GM12872 (cell line): Measurements from ENCODE around the gene TSHZ2.

ENCODE experiments used
- TF ChIP-seq, protein P1 (sequence below): IDR thresholded peaks from 3 replicates; pipeline ENCODE4 v1.5.1; 2011; ENCODE audit warnings: low read depth, mild to moderate bottlenecking, low read length, moderate library complexity; ENCODE audit not compliant: insufficient read depth

Gene TSHZ2

DNA sequence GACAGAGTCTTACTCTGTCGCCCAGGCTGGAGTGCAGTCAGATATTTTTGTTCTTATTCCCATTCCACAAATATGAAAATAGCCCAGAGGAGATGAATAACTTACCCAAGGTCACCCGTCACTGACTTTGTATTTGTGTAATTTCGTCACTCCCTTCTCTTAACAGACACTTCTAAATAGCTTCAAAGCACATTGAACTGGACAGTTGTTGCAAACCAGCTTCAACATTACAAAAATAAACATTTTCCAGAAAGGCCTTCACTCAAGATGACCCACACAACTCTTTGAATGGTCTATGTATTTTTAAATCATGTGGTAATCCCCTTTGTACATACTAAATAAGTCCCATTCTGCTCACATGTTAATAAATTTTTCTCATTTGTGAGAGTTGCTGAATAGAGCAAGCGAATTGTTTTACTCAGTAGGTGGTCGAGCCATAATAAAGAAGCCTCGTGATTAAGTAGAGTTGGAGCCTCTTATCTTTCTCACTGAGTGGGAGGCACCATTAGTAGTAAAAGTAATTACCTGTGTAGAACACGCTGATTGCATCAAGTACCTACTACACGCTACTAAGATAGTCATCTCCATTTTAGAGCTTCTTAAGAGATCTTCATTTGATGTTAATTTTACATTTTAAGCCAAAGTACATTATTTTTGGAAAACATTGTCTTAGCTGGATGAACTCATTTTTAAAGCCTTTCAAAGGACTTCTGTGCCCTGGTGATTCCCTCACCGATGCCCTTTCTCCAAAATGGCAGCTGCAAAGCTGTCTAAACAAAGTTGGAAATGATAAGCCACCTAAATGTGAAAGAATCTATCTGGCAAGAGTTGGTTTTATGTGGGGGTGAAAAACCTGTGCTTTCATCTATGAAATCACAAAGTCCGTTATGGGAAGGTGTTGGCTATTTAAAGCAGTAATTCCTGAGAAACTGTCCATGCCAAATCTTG, 110.0 kb downstream of the TSHZ2 start:
- TF ChIP-seq, protein P1, sequence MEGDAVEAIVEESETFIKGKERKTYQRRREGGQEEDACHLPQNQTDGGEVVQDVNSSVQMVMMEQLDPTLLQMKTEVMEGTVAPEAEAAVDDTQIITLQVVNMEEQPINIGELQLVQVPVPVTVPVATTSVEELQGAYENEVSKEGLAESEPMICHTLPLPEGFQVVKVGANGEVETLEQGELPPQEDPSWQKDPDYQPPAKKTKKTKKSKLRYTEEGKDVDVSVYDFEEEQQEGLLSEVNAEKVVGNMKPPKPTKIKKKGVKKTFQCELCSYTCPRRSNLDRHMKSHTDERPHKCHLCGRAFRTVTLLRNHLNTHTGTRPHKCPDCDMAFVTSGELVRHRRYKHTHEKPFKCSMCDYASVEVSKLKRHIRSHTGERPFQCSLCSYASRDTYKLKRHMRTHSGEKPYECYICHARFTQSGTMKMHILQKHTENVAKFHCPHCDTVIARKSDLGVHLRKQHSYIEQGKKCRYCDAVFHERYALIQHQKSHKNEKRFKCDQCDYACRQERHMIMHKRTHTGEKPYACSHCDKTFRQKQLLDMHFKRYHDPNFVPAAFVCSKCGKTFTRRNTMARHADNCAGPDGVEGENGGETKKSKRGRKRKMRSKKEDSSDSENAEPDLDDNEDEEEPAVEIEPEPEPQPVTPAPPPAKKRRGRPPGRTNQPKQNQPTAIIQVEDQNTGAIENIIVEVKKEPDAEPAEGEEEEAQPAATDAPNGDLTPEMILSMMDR, result no peak

DNA sequence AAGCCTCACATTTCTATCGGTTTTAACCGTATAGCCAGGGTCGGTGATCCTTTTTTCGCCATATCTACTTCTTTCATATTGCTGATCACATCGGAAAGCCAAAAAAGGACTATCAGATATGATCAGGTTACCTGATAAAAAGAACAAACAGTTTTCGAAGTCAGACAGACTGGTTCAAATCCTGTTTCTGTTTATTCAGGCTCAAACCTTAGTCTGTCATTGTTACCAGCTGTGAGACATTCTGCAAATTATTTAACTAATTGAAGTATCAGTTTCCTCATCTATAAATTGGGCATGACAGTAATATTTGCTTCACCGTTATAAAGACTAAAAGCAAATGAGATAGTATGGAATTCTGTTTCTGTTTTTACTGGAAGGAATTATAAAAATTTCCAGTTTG, 111.3 kb downstream of the TSHZ2 start:
- TF ChIP-seq, protein P1, result no peak

DNA sequence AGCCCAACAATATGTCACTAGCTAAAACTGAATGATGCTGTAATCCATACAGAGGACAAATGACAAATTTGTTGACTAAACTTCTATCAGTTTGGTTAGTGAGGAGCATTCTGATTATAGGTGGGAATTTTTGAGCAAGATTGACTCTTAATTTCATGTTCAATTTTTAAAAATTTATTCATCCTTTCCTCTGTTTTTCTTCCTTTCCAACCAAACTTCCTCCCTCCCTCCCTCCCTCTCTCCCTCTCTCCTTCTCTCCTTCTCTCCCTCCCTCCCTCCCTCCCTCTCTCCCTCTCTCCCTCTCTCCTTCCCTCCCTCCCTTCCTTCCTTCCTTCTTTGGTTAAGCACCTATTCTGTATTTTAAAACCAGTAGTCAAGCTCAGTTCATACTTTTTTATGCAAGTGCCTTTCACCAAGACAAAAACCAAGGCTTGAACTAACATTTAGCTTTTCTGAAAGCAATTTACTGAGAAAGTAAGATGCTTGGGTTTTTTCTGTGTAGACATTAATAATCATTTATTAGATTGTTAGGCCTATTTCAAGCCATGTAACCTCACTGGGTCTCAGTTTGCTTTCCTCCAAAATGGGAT, 112.3 kb downstream of the TSHZ2 start:
- TF ChIP-seq, protein P1, result no peak

DNA sequence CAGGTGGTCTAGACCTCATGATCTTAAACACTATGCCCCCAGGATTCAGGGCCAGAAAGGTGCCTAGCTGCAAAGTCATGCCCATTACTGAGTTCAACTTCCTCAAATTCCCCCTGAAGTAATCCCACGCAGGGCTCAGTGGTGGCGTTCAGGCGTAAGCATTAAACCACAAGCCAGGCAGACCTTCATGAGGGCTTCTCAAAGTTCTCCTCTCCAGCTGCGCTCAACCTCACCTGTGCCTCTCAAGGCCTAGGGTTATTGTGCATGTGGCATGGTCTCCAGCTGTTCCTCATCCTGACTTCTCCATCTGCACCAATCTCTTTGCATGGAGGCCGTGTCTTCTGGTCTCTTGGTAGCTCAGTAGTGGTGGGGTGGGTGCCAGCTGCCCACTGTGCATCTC, 113.6 kb downstream of the TSHZ2 start:
- TF ChIP-seq, protein P1, result no peak

DNA sequence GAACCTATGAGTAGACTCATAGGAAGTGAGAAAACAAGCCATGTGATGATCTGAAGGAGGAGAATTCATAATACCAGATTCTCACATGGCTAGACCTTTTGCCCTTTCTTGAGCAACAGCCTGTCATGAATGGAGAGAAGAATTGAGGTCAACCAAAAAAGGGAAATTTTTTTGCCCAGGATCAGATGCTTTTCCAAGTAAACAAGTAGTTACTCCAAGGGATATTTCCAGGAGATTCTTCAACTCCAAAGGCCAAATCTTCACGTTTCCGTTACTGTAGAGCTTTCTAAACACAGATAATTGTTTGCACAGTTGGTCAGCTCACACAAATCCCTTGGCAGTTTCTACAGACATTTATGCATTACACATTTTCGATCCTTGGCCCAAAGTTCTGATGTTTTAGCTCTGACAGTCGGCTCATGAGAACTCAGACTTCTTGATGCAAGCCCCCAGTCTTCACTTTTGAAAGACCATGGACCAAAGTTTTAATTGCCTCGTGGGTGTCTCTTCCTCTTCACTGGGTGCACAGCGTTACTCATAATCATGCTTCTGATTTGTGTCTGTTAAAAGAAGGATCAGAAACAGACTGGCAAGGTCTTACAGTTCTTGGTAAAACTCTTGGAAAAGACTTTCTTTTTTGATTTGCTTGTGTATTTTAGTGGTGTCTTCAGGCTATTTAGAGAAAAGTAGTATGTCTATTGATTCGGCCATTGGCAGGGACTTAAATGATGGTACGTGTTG, 115.0 kb downstream of the TSHZ2 start:
- TF ChIP-seq, protein P1, result no peak

DNA sequence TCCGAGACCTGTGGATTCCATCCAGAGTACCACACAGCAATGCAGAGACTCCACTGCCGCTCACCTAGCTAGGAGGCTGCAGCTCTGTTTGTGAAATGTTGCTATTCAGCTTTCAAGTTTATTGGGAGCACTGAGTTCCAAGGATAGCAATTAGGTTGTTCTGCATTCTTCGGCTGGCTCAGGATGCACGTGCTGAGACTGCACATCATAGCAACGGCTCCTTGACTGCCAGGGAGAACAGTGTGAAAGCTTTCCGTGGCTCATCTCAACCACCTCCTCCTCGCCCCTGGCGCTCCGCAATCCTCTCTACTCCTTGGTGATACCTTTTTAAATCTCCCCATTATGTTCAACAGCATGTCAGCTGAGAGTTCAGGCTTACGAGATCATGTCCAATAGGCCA, 116.6 kb downstream of the TSHZ2 start:
- TF ChIP-seq, protein P1, result no peak

DNA sequence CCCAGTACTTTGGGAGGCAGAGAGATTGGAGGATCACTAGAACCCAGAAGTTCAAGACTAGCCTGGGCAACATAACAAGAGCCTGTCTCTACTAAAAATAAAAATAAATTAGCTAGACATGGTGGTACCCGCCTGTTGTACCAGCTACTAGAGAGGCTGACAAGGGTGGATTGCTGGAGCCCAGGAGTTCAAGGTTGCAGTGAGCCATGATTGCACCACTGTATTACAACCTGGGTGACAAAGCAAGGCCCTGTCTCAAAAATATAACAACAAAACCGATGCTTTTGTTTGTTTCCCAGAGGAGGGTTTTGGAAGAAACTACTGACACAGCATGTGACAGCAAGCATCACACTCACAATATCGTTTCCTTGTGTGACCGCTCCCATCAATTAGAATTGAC, 119.6 kb downstream of the TSHZ2 start:
- TF ChIP-seq, protein P1, result no peak
